Left ventricle myocardium inferior (tissue), 1 donor: ENCODE data around the gene SCRN2. TPM values are rescaled to one million over a fixed set of nuclear protein-coding genes. Genes with fewer than 3 reads are reported as not detected.

Source experiments
- DNase-seq: peaks from one replicate; pipeline ENCODE4 v3.0.0-alpha.2; 2020
- H3K27ac ChIP-seq: fragments of 200-600 bp; replicated peaks from 2 replicates; pipeline ENCODE4 v1.8.0; 2021
- H3K27me3 ChIP-seq: fragments of 200-600 bp; 2 replicates; pipeline ENCODE4 v1.8.0; 2021; ENCODE audit warnings: low read depth
- H3K36me3 ChIP-seq: fragments of 200-600 bp; 2 replicates; pipeline ENCODE4 v1.8.0; 2021
- H3K4me1 ChIP-seq: fragments of 200-600 bp; 2 replicates; pipeline ENCODE4 v1.8.0; 2021
- H3K4me3 ChIP-seq: fragments of 200-600 bp; 2 replicates; pipeline ENCODE4 v1.8.0; 2021; ENCODE audit warnings: mild to moderate bottlenecking, moderate library complexity
- H3K9me3 ChIP-seq: fragments of 200-600 bp; replicated peaks from 2 replicates; pipeline ENCODE4 v1.8.0; 2021
- intact Hi-C: fragments of 100-400 bp; cut with micrococcal nuclease; formaldehyde crosslinking; loops from one replicate; pipeline ENCODE4 v1.11.0; 2022
- total RNA-seq: library from RNA; stranded (reverse); fragmentation: NEBNext Ultra II Directional; extraction: Animal tissue kit (Norgen Biotek cat#: 25700); gene quantifications from one replicate; pipeline ENCODE4 v1.2.1, GENCODE V29; 2021
- TF ChIP-seq, protein P1 (sequence below): fragments of 200-600 bp; IDR thresholded peaks from 2 replicates; pipeline ENCODE4 v1.8.0; 2021; ENCODE audit warnings: antibody characterized with exemption, mild to moderate bottlenecking, borderline replicate concordance
- donor health status: DM: no; HTN: yes; CAD: no; lungs with severe emphysema.

Gene SCRN2
- total RNA-seq, 1 donor from 2014 or later: 27.1 TPM

DNA sequence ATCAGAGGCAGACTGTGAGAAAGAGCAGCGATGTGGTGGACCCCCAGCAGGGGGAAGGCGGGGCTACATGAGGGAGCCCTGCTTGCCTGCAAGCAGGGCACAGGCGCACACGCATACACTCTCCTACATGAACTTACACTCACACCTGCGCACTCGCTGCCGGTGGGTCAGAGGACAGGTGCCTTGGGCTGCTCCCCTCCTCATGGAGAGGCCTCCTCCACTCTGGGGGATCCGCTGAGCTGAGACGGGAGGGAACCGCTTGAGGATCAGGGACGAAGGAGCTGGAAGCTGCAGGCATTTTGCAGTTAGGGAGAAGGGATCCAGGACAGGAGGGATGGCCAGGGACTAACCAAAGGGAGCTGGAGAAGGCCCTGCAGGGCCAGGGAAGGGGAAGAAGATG, 33.7 kb downstream of the SCRN2 start:
- Histone ChIP-seq H3K4me1 (peaks cover 10% of the 10 kb centered on the region), H3K27ac (no peak overlapping the region), H3K36me3 (peaks cover 34% of the 10 kb centered on the region), H3K4me3 (no peak overlapping the region), H3K9me3 (no peaks in the 10 kb centered on the region), H3K27me3 (no peaks in the 10 kb centered on the region)
- intact Hi-C loops: no loop called here
- DNase-seq: no peak
- TF ChIP-seq, protein P1, sequence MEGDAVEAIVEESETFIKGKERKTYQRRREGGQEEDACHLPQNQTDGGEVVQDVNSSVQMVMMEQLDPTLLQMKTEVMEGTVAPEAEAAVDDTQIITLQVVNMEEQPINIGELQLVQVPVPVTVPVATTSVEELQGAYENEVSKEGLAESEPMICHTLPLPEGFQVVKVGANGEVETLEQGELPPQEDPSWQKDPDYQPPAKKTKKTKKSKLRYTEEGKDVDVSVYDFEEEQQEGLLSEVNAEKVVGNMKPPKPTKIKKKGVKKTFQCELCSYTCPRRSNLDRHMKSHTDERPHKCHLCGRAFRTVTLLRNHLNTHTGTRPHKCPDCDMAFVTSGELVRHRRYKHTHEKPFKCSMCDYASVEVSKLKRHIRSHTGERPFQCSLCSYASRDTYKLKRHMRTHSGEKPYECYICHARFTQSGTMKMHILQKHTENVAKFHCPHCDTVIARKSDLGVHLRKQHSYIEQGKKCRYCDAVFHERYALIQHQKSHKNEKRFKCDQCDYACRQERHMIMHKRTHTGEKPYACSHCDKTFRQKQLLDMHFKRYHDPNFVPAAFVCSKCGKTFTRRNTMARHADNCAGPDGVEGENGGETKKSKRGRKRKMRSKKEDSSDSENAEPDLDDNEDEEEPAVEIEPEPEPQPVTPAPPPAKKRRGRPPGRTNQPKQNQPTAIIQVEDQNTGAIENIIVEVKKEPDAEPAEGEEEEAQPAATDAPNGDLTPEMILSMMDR: no peak

DNA sequence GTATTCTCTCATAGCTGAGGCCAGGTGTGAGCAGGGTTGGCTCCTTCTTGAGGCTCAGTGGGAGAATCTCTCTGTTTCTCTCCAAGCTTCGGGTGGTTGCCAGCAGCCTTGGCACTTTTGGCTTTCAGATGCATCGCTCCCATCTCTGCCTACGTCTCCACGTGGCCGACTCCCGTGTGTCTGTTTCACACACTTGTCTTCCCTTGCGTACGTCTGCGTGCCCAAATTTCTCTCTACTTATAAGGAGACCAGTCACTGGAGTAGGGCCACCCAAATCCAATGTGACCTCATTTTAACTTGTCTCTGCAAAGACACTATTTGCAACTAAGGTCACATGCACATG, 34.2 kb downstream of the SCRN2 start:
- H3K36me3 ChIP-seq: peaks cover 34% of the 10 kb centered on the region
- no peaks in the 10 kb centered on the region for H3K9me3 ChIP-seq
- TF ChIP-seq, protein P1: no peak
- no peak for DNase-seq
- intact Hi-C loops: no loop called here
- peaks cover 10% of the 10 kb centered on the region for H3K4me1 ChIP-seq
- no peak overlapping the region for H3K27ac ChIP-seq
- no peaks in the 10 kb centered on the region for H3K27me3 ChIP-seq
- no peak overlapping the region for H3K4me3 ChIP-seq

DNA sequence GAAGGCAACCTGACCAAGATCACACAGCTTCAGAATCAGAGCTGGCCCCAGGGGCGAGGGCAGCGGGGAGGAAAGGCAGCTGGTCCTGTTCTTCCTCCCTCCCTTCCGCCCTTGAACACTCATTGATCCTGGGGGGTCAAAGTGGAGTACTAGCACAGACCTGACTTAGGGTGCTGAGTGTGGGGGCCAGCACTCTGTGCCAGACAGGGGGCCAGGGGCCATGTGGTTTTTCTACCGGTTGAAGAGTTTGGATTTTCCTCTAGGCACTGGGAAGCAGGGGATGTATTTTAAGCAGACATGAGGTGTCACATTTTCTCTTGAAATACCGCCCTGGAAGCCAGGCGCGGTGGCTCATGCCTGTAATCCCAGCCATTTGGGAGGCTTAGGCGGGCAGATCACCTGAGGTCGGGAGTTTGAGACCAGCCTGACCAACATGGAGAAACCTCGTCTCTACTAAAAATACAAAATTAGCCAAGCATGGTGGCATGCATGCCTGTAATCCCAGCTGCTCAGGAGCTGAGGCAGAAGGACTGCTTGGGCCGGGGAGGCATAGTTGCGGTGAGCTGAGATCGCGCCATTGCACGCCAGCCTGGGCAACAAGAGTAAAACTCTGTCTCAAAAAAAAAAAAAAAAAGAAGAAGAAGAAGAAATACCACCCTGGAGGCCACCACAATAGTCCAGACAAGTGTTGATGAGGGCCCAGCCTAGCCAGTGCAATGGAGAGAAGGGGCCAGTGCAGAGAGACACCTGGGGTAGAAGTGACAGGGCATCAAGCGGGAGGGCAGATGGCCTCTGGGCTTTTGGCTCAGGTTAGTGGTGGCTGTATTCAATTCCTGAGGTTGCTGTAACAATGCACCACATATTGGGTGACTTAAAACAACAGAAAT, 34.8 kb downstream of the SCRN2 start:
- Histone ChIP-seq H3K27me3 (no peaks in the 10 kb centered on the region), H3K4me1 (peaks cover 10% of the 10 kb centered on the region), H3K36me3 (peaks cover 34% of the 10 kb centered on the region), H3K27ac (peak overlapping the region; percentile 36), H3K4me3 (no peak overlapping the region), H3K9me3 (no peaks in the 10 kb centered on the region)
- no peak for DNase-seq
- intact Hi-C loops: no loop called here
- TF ChIP-seq, protein P1: no peak

DNA sequence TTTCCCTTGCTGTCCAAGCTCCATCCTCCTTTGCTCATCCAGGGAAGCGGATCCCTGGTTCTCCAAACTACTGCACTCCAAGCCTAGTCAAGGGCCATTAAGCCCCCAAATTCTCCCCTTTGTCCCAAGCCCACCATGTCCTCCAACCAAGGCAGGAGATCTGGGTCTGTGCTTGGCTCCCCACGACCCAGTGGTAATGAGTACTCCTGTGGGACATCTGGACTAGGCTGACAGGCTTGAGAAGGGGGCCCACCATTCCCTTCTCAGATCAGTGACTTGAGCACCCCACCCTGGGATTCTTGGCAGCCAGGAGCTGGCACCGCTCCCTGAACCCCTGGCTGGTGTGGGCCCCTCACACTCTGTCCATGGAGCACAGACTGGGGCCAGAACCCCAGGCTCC, 36.6 kb downstream of the SCRN2 start:
- no peak overlapping the region for H3K27ac ChIP-seq
- H3K4me3 ChIP-seq: no peak overlapping the region
- TF ChIP-seq, protein P1: no peak
- H3K9me3 ChIP-seq: no peaks in the 10 kb centered on the region
- no peak for DNase-seq
- peaks cover 10% of the 10 kb centered on the region for H3K4me1 ChIP-seq
- peaks cover 23% of the 10 kb centered on the region for H3K36me3 ChIP-seq
- no peaks in the 10 kb centered on the region for H3K27me3 ChIP-seq
- intact Hi-C loops: no loop called here

DNA sequence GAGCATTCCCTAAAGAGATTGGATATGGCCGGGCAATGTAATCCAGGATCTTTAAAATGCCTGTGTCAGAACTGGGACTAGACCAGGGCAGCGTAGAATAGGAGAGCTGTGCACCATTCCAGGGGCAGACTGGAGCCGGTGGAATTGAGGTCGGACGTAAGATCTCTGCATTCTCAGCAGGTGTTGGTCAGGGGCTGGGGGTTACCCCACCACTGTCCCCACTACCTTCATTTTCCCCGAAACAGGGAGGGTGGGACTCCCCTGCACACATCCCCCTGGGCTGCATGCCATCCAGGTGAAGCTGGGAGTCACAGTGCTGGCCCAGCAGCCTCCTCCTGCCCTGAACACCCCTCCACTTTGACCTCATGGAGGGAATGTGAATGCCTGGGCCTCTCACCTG, 37.3 kb downstream of the SCRN2 start:
- Histone ChIP-seq H3K27ac (no peak overlapping the region), H3K4me3 (no peak overlapping the region), H3K9me3 (no peaks in the 10 kb centered on the region), H3K4me1 (peaks cover 10% of the 10 kb centered on the region), H3K27me3 (peaks cover 2% of the 10 kb centered on the region), H3K36me3 (peaks cover 16% of the 10 kb centered on the region)
- intact Hi-C loops: no loop called here
- DNase-seq: no peak
- TF ChIP-seq, protein P1: no peak
